HG02943 (cell line): ENCODE measurements around the gene HYAL1.
"Not testable (repeated sequence)": the region's sequence is repeated elsewhere in the genome, so short reads cannot be mapped to it uniquely, and the experiment has no call there.

ENCODE experiments used
- ATAC-seq: cut with Tn5 transposase; IDR thresholded peaks from one replicate; pipeline ENCODE4 v1.9.1; 2021; ENCODE audit warnings: mild to moderate bottlenecking, low read depth, moderate library complexity; ENCODE audit not compliant: unreplicated experiment

HYAL1 gene

GRCh38 chr3:50296721-50297383 lies 6.5 kb downstream of the HYAL1 start:
- no peak for ATAC-seq

GRCh38 chr3:50295553-50296431 lies 7.6 kb downstream of the HYAL1 start:
- no peak for ATAC-seq

- ATAC-seq, result no peak
Measured at GRCh38 chr3:50294492-50295403, 8.6 kb downstream of the HYAL1 start.

GRCh38 chr3:50294089-50294488 lies 9.3 kb downstream of the HYAL1 start:
- no peak for ATAC-seq

- ATAC-seq, result no peak
Measured at GRCh38 chr3:50293079-50293801, 10.1 kb downstream of the HYAL1 start.

GRCh38 chr3:50292159-50293078 lies 11.0 kb downstream of the HYAL1 start, which contains the start of gene IFRD2:
Gene IFRD2, minus strand, starts transcription at chr3:50292429. Its CDS starts 155 bp downstream, at chr3:50292274.
- ATAC-seq, result peak; percentile 87

- no peak for ATAC-seq
Measured at GRCh38 chr3:50290161-50290641, 13.2 kb downstream of the HYAL1 start.

GRCh38 chr3:50289130-50289529 lies 14.2 kb downstream of the HYAL1 start:
- ATAC-seq, result no peak

GRCh38 chr3:50288387-50289007 lies 14.9 kb downstream of the HYAL1 start:
- ATAC-seq, result no peak

- ATAC-seq, result no peak
Measured at GRCh38 chr3:50287262-50287661, 16.1 kb downstream of the HYAL1 start.

GRCh38 chr3:50286322-50287227 lies 16.8 kb downstream of the HYAL1 start:
- ATAC-seq, result no peak

- not testable (repeated sequence) for ATAC-seq
Measured at GRCh38 chr3:50284121-50284520, 19.3 kb downstream of the HYAL1 start.

GRCh38 chr3:50279255-50280016 lies 23.9 kb downstream of the HYAL1 start:
- no peak for ATAC-seq

- ATAC-seq, result no peak
Measured at GRCh38 chr3:50278880-50279224, 24.5 kb downstream of the HYAL1 start, which contains the start of gene LSMEM2. Gene LSMEM2, plus strand, starts transcription at chr3:50279087. Its CDS starts 27 bp downstream, at chr3:50279114.

- ATAC-seq, result no peak
Measured at GRCh38 chr3:50278123-50278879, 25.1 kb downstream of the HYAL1 start.

- no peak for ATAC-seq
Measured at GRCh38 chr3:50276762-50277101, 26.6 kb downstream of the HYAL1 start.
